ENCODE measurements around the gene RPS26.
A peak's percentile ranks its signal among the peaks of the same experiment; 100 is the strongest.

GRCh38 chr12:56078931-56079722 is 37.4 kb downstream of the RPS26 start:
- peak; percentile 73 for TF ChIP-seq CTCF (IDR thresholded peaks at IDR 0.05; ENCODE audit: poor library complexity, severe bottlenecking)
- no peak for TF ChIP-seq EZH2 (IDR thresholded peaks at IDR 0.05; ENCODE audit: borderline replicate concordance, insufficient read depth, low read length, poor library complexity, severe bottlenecking)
- TF ChIP-seq REST (IDR thresholded peaks at IDR 0.05; ENCODE audit: borderline replicate concordance) = no peak
- TF ChIP-seq POLR2AphosphoS5 (IDR thresholded peaks at IDR 0.05) = no peak
- no peak for TF ChIP-seq EP300 (conservative IDR thresholded peaks at IDR 0.05; ENCODE audit: poor library complexity, severe bottlenecking)

Measured in neural cell (in vitro differentiated cells).